Smooth muscle cell (in vitro differentiated cells): Measurements from ENCODE around the gene CEP290. TPM values are rescaled to one million over a fixed set of nuclear protein-coding genes. Genes with fewer than 3 reads are reported as not detected.
A peak's percentile ranks its signal among the peaks of the same experiment; 100 is the strongest.

Experiments used
- DNase-seq: peaks from one replicate; lab custom pipeline; 2025; ENCODE audit not compliant: unreplicated experiment; lab: John Stamatoyannopoulos, UW
- H2AFZ ChIP-seq: fragments of 200-600 bp; sonication (generic); 2 replicates; pipeline ENCODE4 v1.6.0; 2016; ENCODE audit warnings: antibody characterized with exemption, low read depth, mild to moderate bottlenecking
- H3F3A ChIP-seq: fragments of 200-600 bp; sonication (generic); 2 replicates; pipeline ENCODE4 v1.6.0; 2017; ENCODE audit warnings: antibody characterized with exemption, low read depth
- H3K27ac ChIP-seq: fragments of 200-600 bp; sonication (generic); 2 replicates; pipeline ENCODE4 v1.5.1; 2016; ENCODE audit warnings: low read depth, mild to moderate bottlenecking
- H3K27me3 ChIP-seq: fragments of 200-600 bp; sonication (generic); 2 replicates; pipeline ENCODE4 v1.6.1; 2016; ENCODE audit warnings: low read depth, mild to moderate bottlenecking
- H3K36me3 ChIP-seq: fragments of 200-600 bp; sonication (generic); 2 replicates; pipeline ENCODE4 v1.5.1; 2016; ENCODE audit warnings: low read depth
- H3K4me1 ChIP-seq: fragments of 200-600 bp; sonication (generic); 2 replicates; pipeline ENCODE4 v1.5.1; 2016; ENCODE audit warnings: low read depth
- H3K4me2 ChIP-seq: fragments of 200-600 bp; sonication (generic); 2 replicates; pipeline ENCODE4 v1.6.0; 2016; ENCODE audit warnings: mild to moderate bottlenecking
- H3K4me3 ChIP-seq: fragments of 200-600 bp; sonication (generic); 2 replicates; pipeline ENCODE4 v1.5.1; 2016; ENCODE audit warnings: mild to moderate bottlenecking
- H3K79me2 ChIP-seq: fragments of 200-600 bp; sonication (generic); 2 replicates; pipeline ENCODE4 v1.6.0; 2016; ENCODE audit warnings: low read depth, mild to moderate bottlenecking
- H3K9ac ChIP-seq: fragments of 200-600 bp; sonication (generic); 2 replicates; pipeline ENCODE4 v1.6.0; 2016; ENCODE audit warnings: low read depth
- H3K9me3 ChIP-seq: fragments of 200-600 bp; sonication (generic); replicated peaks from 2 replicates; pipeline ENCODE4 v1.5.1; 2016; ENCODE audit warnings: low read depth
- H4K20me1 ChIP-seq: fragments of 200-600 bp; sonication (generic); 2 replicates; pipeline ENCODE4 v1.6.0; 2016; ENCODE audit warnings: low read depth
- WGBS: methylation state at CpG from one replicate; pipeline ENCODE4 v1.1.7; 2016; ENCODE audit warnings: low lambda C conversion rate; 5-methylcytosine and 5-hydroxymethylcytosine counted together
- polyA plus RNA-seq: library from polyadenylated mRNA; unstranded; fragments of >200 nt; fragmentation: Nextera tagmentation; extraction: Ambion mirVana; gene quantifications from 2 replicates; pipeline ENCODE4 v1.2.1, GENCODE V29; 2016
- total RNA-seq: library from RNA; depleted of rRNA; stranded (reverse); fragments of >200 nt; gene quantifications from 2 replicates; pipeline ENCODE4 v1.2.3, GENCODE V29; 2014
- TF ChIP-seq, protein P1 (sequence below): fragments of 200-600 bp; sonication (generic); IDR thresholded peaks from 2 replicates; pipeline ENCODE4 v1.5.1; 2017; ENCODE audit warnings: borderline replicate concordance, mild to moderate bottlenecking, antibody characterized with exemption; ENCODE audit not compliant: insufficient read depth, poor library complexity, severe bottlenecking

Gene CEP290
- total and polyA plus RNA-seq, 2 experiments from 2014 or later = 10.4 to 13.2 TPM

DNA sequence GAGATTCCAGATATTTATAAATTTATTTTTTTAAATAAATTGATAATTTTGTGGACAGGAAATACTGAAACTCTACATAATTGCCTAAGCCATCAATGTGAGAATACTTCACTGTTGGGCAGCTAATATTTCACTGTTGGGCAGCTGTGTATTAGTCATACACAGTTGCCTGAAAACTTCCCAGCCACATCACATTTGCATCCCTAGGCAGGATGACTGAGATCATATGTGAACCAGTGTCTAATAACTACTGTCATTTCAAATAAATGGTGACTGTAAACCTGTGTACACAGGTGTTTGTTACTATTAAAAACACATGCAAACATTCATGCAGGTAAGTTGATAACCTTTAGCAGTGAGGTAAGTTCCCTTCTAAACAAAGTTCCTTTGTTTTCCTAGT lies 44.1 kb upstream of the CEP290 start:
- Histone ChIP-seq H3K9me3 (no peaks in the 10 kb centered on the region), H3K27me3 (no peaks in the 10 kb centered on the region), H3K27ac (peak overlapping the region; percentile 40), H3K4me3 (no peak overlapping the region), H3K36me3 (no peaks in the 10 kb centered on the region), H2AFZ (no peak overlapping the region), H3K9ac (no peak overlapping the region), H3F3A (no peaks in the 10 kb centered on the region), H3K79me2 (no peaks in the 10 kb centered on the region), H3K4me1 (no peaks in the 10 kb centered on the region), H3K4me2 (no peak overlapping the region), H4K20me1 (no peaks in the 10 kb centered on the region)
- TF ChIP-seq, protein P1, sequence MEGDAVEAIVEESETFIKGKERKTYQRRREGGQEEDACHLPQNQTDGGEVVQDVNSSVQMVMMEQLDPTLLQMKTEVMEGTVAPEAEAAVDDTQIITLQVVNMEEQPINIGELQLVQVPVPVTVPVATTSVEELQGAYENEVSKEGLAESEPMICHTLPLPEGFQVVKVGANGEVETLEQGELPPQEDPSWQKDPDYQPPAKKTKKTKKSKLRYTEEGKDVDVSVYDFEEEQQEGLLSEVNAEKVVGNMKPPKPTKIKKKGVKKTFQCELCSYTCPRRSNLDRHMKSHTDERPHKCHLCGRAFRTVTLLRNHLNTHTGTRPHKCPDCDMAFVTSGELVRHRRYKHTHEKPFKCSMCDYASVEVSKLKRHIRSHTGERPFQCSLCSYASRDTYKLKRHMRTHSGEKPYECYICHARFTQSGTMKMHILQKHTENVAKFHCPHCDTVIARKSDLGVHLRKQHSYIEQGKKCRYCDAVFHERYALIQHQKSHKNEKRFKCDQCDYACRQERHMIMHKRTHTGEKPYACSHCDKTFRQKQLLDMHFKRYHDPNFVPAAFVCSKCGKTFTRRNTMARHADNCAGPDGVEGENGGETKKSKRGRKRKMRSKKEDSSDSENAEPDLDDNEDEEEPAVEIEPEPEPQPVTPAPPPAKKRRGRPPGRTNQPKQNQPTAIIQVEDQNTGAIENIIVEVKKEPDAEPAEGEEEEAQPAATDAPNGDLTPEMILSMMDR = no peak
- no peak for DNase-seq

DNA sequence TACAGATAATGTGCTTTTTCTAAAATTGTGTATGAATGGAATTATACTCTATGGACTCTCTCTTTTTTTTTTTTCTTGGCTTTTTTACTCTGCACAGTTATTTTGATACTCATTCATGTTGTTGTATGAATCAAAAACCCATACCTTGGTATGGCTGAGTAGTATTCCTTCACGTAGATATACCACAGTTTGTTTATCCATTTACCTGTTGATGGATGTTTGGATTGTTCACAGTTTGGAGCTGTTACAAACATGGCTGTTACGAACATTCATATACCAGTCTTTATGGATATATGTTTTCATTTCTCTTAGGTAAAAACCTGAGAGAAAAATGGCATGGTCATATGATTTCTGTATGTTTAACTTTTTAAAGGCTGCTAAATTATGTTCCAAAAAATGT lies 43.4 kb upstream of the CEP290 start:
- H3K9ac ChIP-seq = no peak overlapping the region
- 100% methylated on average over 2 of the region's 2 CpGs for WGBS
- H3K79me2 ChIP-seq = no peaks in the 10 kb centered on the region
- no peaks in the 10 kb centered on the region for H3K4me1 ChIP-seq
- H3K9me3 ChIP-seq = no peaks in the 10 kb centered on the region
- TF ChIP-seq, protein P1 = no peak
- no peaks in the 10 kb centered on the region for H3K27me3 ChIP-seq
- no peaks in the 10 kb centered on the region for H4K20me1 ChIP-seq
- no peaks in the 10 kb centered on the region for H3F3A ChIP-seq
- no peaks in the 10 kb centered on the region for H3K36me3 ChIP-seq
- no peak overlapping the region for H3K4me2 ChIP-seq
- H3K27ac ChIP-seq = no peak overlapping the region
- no peak for DNase-seq
- no peak overlapping the region for H2AFZ ChIP-seq
- no peak overlapping the region for H3K4me3 ChIP-seq

DNA sequence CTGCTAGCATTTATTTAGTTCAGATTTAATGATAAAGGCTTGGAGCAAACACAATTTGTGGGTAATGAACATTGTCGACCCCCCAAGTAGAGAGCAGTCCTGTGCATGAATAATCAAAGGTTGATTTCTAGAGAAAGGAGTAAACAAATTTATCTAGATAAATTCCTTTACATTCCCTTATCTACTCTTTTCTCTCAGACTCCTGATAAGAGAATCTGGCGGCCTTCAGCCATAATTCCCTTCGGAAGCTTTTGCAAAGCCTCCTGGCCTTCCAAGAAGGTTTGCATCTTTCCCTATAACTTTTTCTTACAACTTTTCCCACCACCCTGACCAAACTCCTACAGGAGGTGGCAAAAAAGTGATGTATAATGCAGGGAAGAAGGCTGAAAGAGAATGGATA lies 42.3 kb upstream of the CEP290 start:
- no peaks in the 10 kb centered on the region for H3K9me3 ChIP-seq
- TF ChIP-seq, protein P1 = no peak
- no peaks in the 10 kb centered on the region for H3K79me2 ChIP-seq
- no peaks in the 10 kb centered on the region for H4K20me1 ChIP-seq
- H3K4me2 ChIP-seq = no peak overlapping the region
- WGBS = 53% methylated on average over 3 of the region's 3 CpGs
- H3K36me3 ChIP-seq = no peaks in the 10 kb centered on the region
- no peaks in the 10 kb centered on the region for H3K4me1 ChIP-seq
- no peaks in the 10 kb centered on the region for H3K27me3 ChIP-seq
- no peak overlapping the region for H2AFZ ChIP-seq
- H3F3A ChIP-seq = no peaks in the 10 kb centered on the region
- H3K27ac ChIP-seq = no peak overlapping the region
- H3K9ac ChIP-seq = no peak overlapping the region
- DNase-seq = no peak
- H3K4me3 ChIP-seq = no peak overlapping the region

DNA sequence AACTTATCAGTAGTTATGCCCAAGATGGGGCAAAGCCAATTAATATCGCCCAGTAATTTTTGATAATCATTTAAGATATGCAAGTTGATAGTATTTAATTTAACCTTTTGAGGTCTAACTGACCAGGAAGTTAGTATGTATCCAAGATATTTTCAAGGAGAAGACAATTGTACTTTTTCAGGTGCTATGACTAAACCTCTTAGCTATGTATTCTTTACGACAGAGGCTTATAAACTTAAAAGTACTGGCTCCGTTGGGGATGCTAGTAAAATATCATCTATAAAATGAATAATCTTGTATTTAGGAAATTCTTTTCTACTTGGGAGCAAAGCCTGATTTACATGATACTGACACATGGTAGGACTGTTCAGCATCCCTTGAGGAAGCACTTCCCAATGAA lies 40.5 kb upstream of the CEP290 start:
- no peaks in the 10 kb centered on the region for H4K20me1 ChIP-seq
- no peak overlapping the region for H3K4me2 ChIP-seq
- no peak overlapping the region for H2AFZ ChIP-seq
- H3K4me3 ChIP-seq = no peak overlapping the region
- H3K36me3 ChIP-seq = no peaks in the 10 kb centered on the region
- no peaks in the 10 kb centered on the region for H3K4me1 ChIP-seq
- 52% methylated on average over 3 of the region's 3 CpGs for WGBS
- no peak overlapping the region for H3K27ac ChIP-seq
- no peaks in the 10 kb centered on the region for H3K27me3 ChIP-seq
- no peak overlapping the region for H3K9ac ChIP-seq
- no peaks in the 10 kb centered on the region for H3K9me3 ChIP-seq
- TF ChIP-seq, protein P1 = no peak
- DNase-seq = no peak
- no peaks in the 10 kb centered on the region for H3F3A ChIP-seq
- H3K79me2 ChIP-seq = no peaks in the 10 kb centered on the region
